IMR-90 (cell line): ENCODE measurements around the gene FAM171A1.

Source experiments
- BHLHE40 ChIP-seq: fragments of 150-350 bp; IDR thresholded peaks from 2 replicates; pipeline ENCODE4 v1.6.1; 2016; ENCODE audit warnings: mild to moderate bottlenecking, low read depth, low read length
- CHD1 ChIP-seq: IDR thresholded peaks from 2 replicates; pipeline ENCODE4 v1.6.1; 2012; ENCODE audit warnings: low read depth, low read length, improper control_type of control experiment
- FOS ChIP-seq: fragments of 150-350 bp; IDR thresholded peaks from 2 replicates; pipeline ENCODE4 v1.6.1; 2016; ENCODE audit warnings: low read depth, low read length
- MAFK ChIP-seq: IDR thresholded peaks from 2 replicates; pipeline ENCODE4 v1.6.1; 2012; ENCODE audit warnings: low read depth, low read length, improper control_type of control experiment
- MAZ ChIP-seq: IDR thresholded peaks from 2 replicates; pipeline ENCODE4 v1.6.1; 2012; ENCODE audit warnings: low read depth, mild to moderate bottlenecking, low read length, improper control_type of control experiment, moderate library complexity, borderline replicate concordance
- MXI1 ChIP-seq: IDR thresholded peaks from 2 replicates; pipeline ENCODE4 v1.6.1; 2012; ENCODE audit warnings: low read depth, mild to moderate bottlenecking, low read length, moderate library complexity, borderline replicate concordance
- POLR2A ChIP-seq: IDR thresholded peaks from 2 replicates; pipeline ENCODE4 v1.6.1; 2012; ENCODE audit warnings: mild to moderate bottlenecking, low read depth, low read length
- RAD21 ChIP-seq: IDR thresholded peaks from 2 replicates; pipeline ENCODE4 v1.6.1; 2012; ENCODE audit warnings: low read length, improper control_type of control experiment
- RFX5 ChIP-seq: IDR thresholded peaks from 2 replicates; pipeline ENCODE4 v1.8.0; 2012; ENCODE audit warnings: low read depth, mild to moderate bottlenecking, low read length, moderate library complexity
- USF2 ChIP-seq: fragments of 150-350 bp; IDR thresholded peaks from 2 replicates; pipeline ENCODE4 v1.6.1; 2017; ENCODE audit warnings: mild to moderate bottlenecking, antibody characterized with exemption, low read length, low read depth
- TF ChIP-seq, protein P1 (sequence below): conservative IDR thresholded peaks from 2 replicates; pipeline ENCODE4 v1.5.1; 2012; ENCODE audit warnings: mild to moderate bottlenecking, low read depth, low read length, improper control_type of control experiment

DNA sequence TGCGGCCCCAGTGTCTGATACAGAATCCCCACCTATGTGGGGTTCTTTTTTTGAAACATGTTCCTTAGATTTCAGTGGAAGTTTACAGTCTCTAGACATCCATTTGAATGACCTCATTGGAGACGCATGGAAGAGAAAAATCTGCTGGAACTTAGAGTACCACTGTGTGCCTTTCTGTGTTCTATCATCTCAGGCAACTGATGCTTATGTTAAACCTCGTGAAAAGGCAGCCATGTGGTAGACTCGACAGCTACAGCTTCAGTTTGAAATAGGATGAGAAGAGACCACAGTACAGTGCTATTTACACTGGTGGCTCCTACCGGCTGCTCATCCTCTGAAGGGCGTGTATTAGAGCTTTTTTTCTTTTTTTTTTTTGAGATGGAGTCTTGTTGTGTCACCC is 74.4 kb downstream of the FAM171A1 start:
- no peak for TF ChIP-seq BHLHE40
- TF ChIP-seq, protein P1, sequence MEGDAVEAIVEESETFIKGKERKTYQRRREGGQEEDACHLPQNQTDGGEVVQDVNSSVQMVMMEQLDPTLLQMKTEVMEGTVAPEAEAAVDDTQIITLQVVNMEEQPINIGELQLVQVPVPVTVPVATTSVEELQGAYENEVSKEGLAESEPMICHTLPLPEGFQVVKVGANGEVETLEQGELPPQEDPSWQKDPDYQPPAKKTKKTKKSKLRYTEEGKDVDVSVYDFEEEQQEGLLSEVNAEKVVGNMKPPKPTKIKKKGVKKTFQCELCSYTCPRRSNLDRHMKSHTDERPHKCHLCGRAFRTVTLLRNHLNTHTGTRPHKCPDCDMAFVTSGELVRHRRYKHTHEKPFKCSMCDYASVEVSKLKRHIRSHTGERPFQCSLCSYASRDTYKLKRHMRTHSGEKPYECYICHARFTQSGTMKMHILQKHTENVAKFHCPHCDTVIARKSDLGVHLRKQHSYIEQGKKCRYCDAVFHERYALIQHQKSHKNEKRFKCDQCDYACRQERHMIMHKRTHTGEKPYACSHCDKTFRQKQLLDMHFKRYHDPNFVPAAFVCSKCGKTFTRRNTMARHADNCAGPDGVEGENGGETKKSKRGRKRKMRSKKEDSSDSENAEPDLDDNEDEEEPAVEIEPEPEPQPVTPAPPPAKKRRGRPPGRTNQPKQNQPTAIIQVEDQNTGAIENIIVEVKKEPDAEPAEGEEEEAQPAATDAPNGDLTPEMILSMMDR: no peak
- no peak for TF ChIP-seq POLR2A
- no peak for TF ChIP-seq RFX5
- TF ChIP-seq FOS: no peak
- TF ChIP-seq MAFK: no peak
- TF ChIP-seq MAZ: no peak
- no peak for TF ChIP-seq RAD21
- TF ChIP-seq USF2: no peak
- no peak for TF ChIP-seq CHD1
- no peak for TF ChIP-seq MXI1
